ENCODE data around the gene ADGRD1.
"Not testable (repeated sequence)": the region's sequence is repeated elsewhere in the genome, so short reads cannot be mapped to it uniquely, and the experiment has no call there.

ADGRD1 gene

GRCh38 chr12:131071950-131072349 lies 118.2 kb downstream of the ADGRD1 start:
- ATAC-seq: not testable (repeated sequence)

GRCh38 chr12:131072451-131073230 lies 118.9 kb downstream of the ADGRD1 start:
- TF ChIP-seq ZNF565 (CRISPR knock-in tag; conservative IDR thresholded peaks at IDR 0.05; ENCODE audit: low read depth): no peak
- no peak for TF ChIP-seq ZNF70 (CRISPR knock-in tag; IDR thresholded peaks at IDR 0.05)
- no peak for TF ChIP-seq RARB (CRISPR knock-in tag; IDR thresholded peaks at IDR 0.05)
- TF ChIP-seq TCF4 (CRISPR knock-in tag; IDR thresholded peaks at IDR 0.05; ENCODE audit: borderline replicate concordance): no peak
- no peak for TF ChIP-seq OSR1 (CRISPR knock-in tag; IDR thresholded peaks at IDR 0.05)
- no peak for TF ChIP-seq ESRRG (CRISPR knock-in tag; IDR thresholded peaks at IDR 0.05)
- TF ChIP-seq CREB5 (CRISPR knock-in tag; IDR thresholded peaks at IDR 0.05; ENCODE audit: low read depth): no peak
- no peak for ATAC-seq

- no peak for ATAC-seq
- TF ChIP-seq ZNF565 (CRISPR knock-in tag; conservative IDR thresholded peaks at IDR 0.05; ENCODE audit: low read depth) (no peak), ZNF8 (CRISPR knock-in tag; IDR thresholded peaks at IDR 0.05) (no peak), GLIS3 (CRISPR knock-in tag; IDR thresholded peaks at IDR 0.05) (no peak)
Observed at GRCh38 chr12:131074221-131075083, 120.7 kb downstream of the ADGRD1 start.

- ATAC-seq: no peak
- TF ChIP-seq PPARA (CRISPR knock-in tag; IDR thresholded peaks at IDR 0.05; ENCODE audit: borderline replicate concordance) (no peak), POU6F1 (CRISPR knock-in tag; IDR thresholded peaks at IDR 0.05; ENCODE audit: borderline replicate concordance, low read depth) (no peak), ZNF565 (CRISPR knock-in tag; conservative IDR thresholded peaks at IDR 0.05; ENCODE audit: low read depth) (no peak), ZFP30 (CRISPR knock-in tag; IDR thresholded peaks at IDR 0.05) (no peak), OSR1 (CRISPR knock-in tag; IDR thresholded peaks at IDR 0.05) (no peak), TSHZ2 (CRISPR knock-in tag; IDR thresholded peaks at IDR 0.05) (no peak), ZFP3 (CRISPR knock-in tag; IDR thresholded peaks at IDR 0.05) (no peak), CSDC2 (CRISPR knock-in tag; IDR thresholded peaks at IDR 0.05) (no peak), ZNF70 (CRISPR knock-in tag; IDR thresholded peaks at IDR 0.05) (no peak), PATZ1 (CRISPR knock-in tag; IDR thresholded peaks at IDR 0.05; ENCODE audit: borderline replicate concordance) (no peak), CSRNP3 (CRISPR knock-in tag; IDR thresholded peaks at IDR 0.05) (no peak), BACH2 (CRISPR knock-in tag; IDR thresholded peaks at IDR 0.05; ENCODE audit: borderline replicate concordance) (no peak), RARB (CRISPR knock-in tag; IDR thresholded peaks at IDR 0.05) (no peak), ZC3H10 (CRISPR knock-in tag; IDR thresholded peaks at IDR 0.05) (no peak)
Observed at GRCh38 chr12:131075194-131075593, 121.5 kb downstream of the ADGRD1 start.
